Cardiac fibroblast (primary cell): ENCODE results near the gene BTD.

Experiments used
- DNase-seq, 2 donors: peaks; one replicate each; pipeline versions ENCODE4 v3.0.0 to v3.0.0-alpha.2; 2010; ENCODE audit warnings: low read depth in 2 of 2
- H3K4me3 ChIP-seq, 2 donors: replicated peaks in 1 of 2; 1 replicate in 1 of 2; 2 replicates in 1 of 2; pipeline ENCODE4 v1.5.1; 2011; ENCODE audit warnings: low read depth in 2 of 2, low read length in 2 of 2, mild to moderate bottlenecking in 2 of 2, moderate library complexity in 1 of 2
- CTCF ChIP-seq: IDR thresholded peaks from one replicate; pipeline ENCODE4 v1.5.1; 2011; ENCODE audit warnings: low read depth, mild to moderate bottlenecking, low read length, inconsistent platforms

The BTD gene

GRCh38 chr3:15660055-15660935, 58.8 kb downstream of the BTD start:
- no peak overlapping the region for H3K4me3 ChIP-seq
- DNase-seq, result no peak
- TF ChIP-seq CTCF, result no peak

- no peak overlapping the region for H3K4me3 ChIP-seq
- DNase-seq, result no peak
- no peak for TF ChIP-seq CTCF
These were observed 62.6 kb downstream of the BTD start for GRCh38 chr3:15664144-15664543.

GRCh38 chr3:15665510-15666150, 64.1 kb downstream of the BTD start:
- no peak for TF ChIP-seq CTCF
- DNase-seq, result no peak
- H3K4me3 ChIP-seq, result no peak overlapping the region

- TF ChIP-seq CTCF, result no peak
- DNase-seq, result no peak
- H3K4me3 ChIP-seq, result no peak overlapping the region
These were observed 64.7 kb downstream of the BTD start for GRCh38 chr3:15666277-15666676.

GRCh38 chr3:15667484-15667883, 65.9 kb downstream of the BTD start:
- TF ChIP-seq CTCF, result no peak
- no peak for DNase-seq
- no peak overlapping the region for H3K4me3 ChIP-seq

GRCh38 chr3:15673536-15673935, 72.0 kb downstream of the BTD start:
- no peak overlapping the region for H3K4me3 ChIP-seq
- DNase-seq, result no peak
- TF ChIP-seq CTCF, result no peak
